NCI-H187 (cell line): ENCODE data around the gene HPCAL1.
"Not testable (repeated sequence)": the region's sequence is repeated elsewhere in the genome, so short reads cannot be mapped to it uniquely, and the experiment has no call there.

Source experiments
- DNase-seq, 2 experiments: peaks; one replicate each; lab custom pipeline; 2025; lab: John Stamatoyannopoulos, UW

HPCAL1 gene

GRCh38 chr2:10284108-10284870, 18.4 kb upstream of the HPCAL1 start:
- DNase-seq: no peak

GRCh38 chr2:10285191-10285555, 17.5 kb upstream of the HPCAL1 start:
- no peak for DNase-seq

GRCh38 chr2:10285556-10286198, 17.0 kb upstream of the HPCAL1 start:
- DNase-seq: no peak

GRCh38 chr2:10286216-10287037, 16.3 kb upstream of the HPCAL1 start:
- DNase-seq: no peak

- no peak for DNase-seq
Measured at GRCh38 chr2:10287761-10288160, 14.9 kb upstream of the HPCAL1 start.

GRCh38 chr2:10288606-10289005, 14.1 kb upstream of the HPCAL1 start:
- DNase-seq: no peak

- DNase-seq: no peak
Measured at GRCh38 chr2:10289352-10289751, 13.4 kb upstream of the HPCAL1 start.

- DNase-seq: no peak
Measured at GRCh38 chr2:10289891-10290290, 12.8 kb upstream of the HPCAL1 start.

- not testable (repeated sequence) for DNase-seq
Measured at GRCh38 chr2:10291376-10291775, 11.3 kb upstream of the HPCAL1 start.

- DNase-seq: no peak
Measured at GRCh38 chr2:10292033-10292432, 10.7 kb upstream of the HPCAL1 start.

GRCh38 chr2:10293603-10294002, 9.1 kb upstream of the HPCAL1 start:
- no peak for DNase-seq

GRCh38 chr2:10294077-10294476, 8.6 kb upstream of the HPCAL1 start:
- no peak for DNase-seq

- not testable (repeated sequence) for DNase-seq
Measured at GRCh38 chr2:10295649-10296048, 7.1 kb upstream of the HPCAL1 start.

GRCh38 chr2:10296142-10296541, 6.6 kb upstream of the HPCAL1 start:
- DNase-seq: no peak

- DNase-seq: no peak
Measured at GRCh38 chr2:10297191-10297830, 5.4 kb upstream of the HPCAL1 start.

- no peak for DNase-seq
Measured at GRCh38 chr2:10297959-10298531, 4.7 kb upstream of the HPCAL1 start.

- DNase-seq: not testable (repeated sequence)
Measured at GRCh38 chr2:10298777-10299176, 3.9 kb upstream of the HPCAL1 start.

GRCh38 chr2:10300328-10300920, 2.3 kb upstream of the HPCAL1 start:
- DNase-seq: no peak

- DNase-seq: no peak
Measured at GRCh38 chr2:10300997-10301940, 1.4 kb upstream of the HPCAL1 start.

GRCh38 chr2:10301941-10302478, 694 bp upstream of the HPCAL1 start:
- DNase-seq: no peak
